Muscle of arm (tissue), 12 donors: ENCODE results near the gene FYCO1. TPM values are rescaled to one million over a fixed set of nuclear protein-coding genes. Genes with fewer than 3 reads are reported as not detected.

ENCODE experiments used
- DNase-seq: peaks from one replicate; pipeline ENCODE4 v3.0.0-alpha.2; 2013
- polyA plus RNA-seq, 12 donors: library from polyadenylated mRNA; unstranded; fragments of 120-200 nt; gene quantifications; one replicate each; pipeline ENCODE4 v1.2.1, GENCODE V29; 2013; ENCODE audit not compliant: insufficient read length in 12 of 12

FYCO1 gene
- polyA plus RNA-seq, 12 donors: 20.9 to 44.6 (median 29.6) TPM; not detected in 1

- no peak for DNase-seq
These were observed 74.2 kb downstream of the FYCO1 start for GRCh38 chr3:45921158-45922038.

- DNase-seq: no peak
These were observed 78.3 kb downstream of the FYCO1 start for GRCh38 chr3:45917146-45917898.

GRCh38 chr3:45915518-45916231, 79.9 kb downstream of the FYCO1 start:
- no peak for DNase-seq

GRCh38 chr3:45915059-45915439, 80.6 kb downstream of the FYCO1 start:
- DNase-seq: no peak

- DNase-seq: no peak
These were observed 81.1 kb downstream of the FYCO1 start for GRCh38 chr3:45914362-45915058.

GRCh38 chr3:45912435-45912834, 83.2 kb downstream of the FYCO1 start:
- no peak for DNase-seq

GRCh38 chr3:45911511-45912226, 84.0 kb downstream of the FYCO1 start:
- no peak for DNase-seq

- no peak for DNase-seq
These were observed 84.7 kb downstream of the FYCO1 start for GRCh38 chr3:45910892-45911291.

- no peak for DNase-seq
These were observed 86.1 kb downstream of the FYCO1 start for GRCh38 chr3:45909542-45909941.

GRCh38 chr3:45908761-45909160, 86.9 kb downstream of the FYCO1 start:
- DNase-seq: no peak

GRCh38 chr3:45907769-45908705, 87.6 kb downstream of the FYCO1 start:
- DNase-seq: no peak

GRCh38 chr3:45906681-45907407, 88.8 kb downstream of the FYCO1 start:
- DNase-seq: no peak

- no peak for DNase-seq
These were observed 89.9 kb downstream of the FYCO1 start for GRCh38 chr3:45905755-45906154.

- DNase-seq: no peak
These were observed 90.7 kb downstream of the FYCO1 start for GRCh38 chr3:45904931-45905330.

- DNase-seq: no peak
These were observed 98.7 kb downstream of the FYCO1 start for GRCh38 chr3:45896956-45897355.

GRCh38 chr3:45895686-45896468, 99.7 kb downstream of the FYCO1 start:
- DNase-seq: no peak

- no peak for DNase-seq
These were observed 101.6 kb downstream of the FYCO1 start for GRCh38 chr3:45894015-45894414.

- DNase-seq: no peak
These were observed 103.5 kb downstream of the FYCO1 start for GRCh38 chr3:45892161-45892560.
